GM12891 (cell line): ENCODE measurements around the gene MEGF6.

ENCODE experiments used
- POLR2A ChIP-seq: IDR thresholded peaks from 2 replicates; pipeline ENCODE4 v1.6.1; 2011; ENCODE audit warnings: low read depth, low read length, control low read depth
- POLR2AphosphoS5 ChIP-seq: IDR thresholded peaks from 2 replicates; pipeline ENCODE4 v1.6.1; 2011; ENCODE audit warnings: low read depth, low read length, control low read depth

- TF ChIP-seq POLR2A = no peak
- TF ChIP-seq POLR2AphosphoS5 = no peak
Measured at GRCh38 chr1:3466366-3467075, 144.8 kb downstream of the MEGF6 start.
